ENCODE results near the gene PDE5A.

PDE5A gene

GRCh38 chr4:119493886-119494285, 134.7 kb downstream of the PDE5A start:
- peaks cover 63% of the 10 kb centered on the region for H3K36me3 ChIP-seq (ENCODE audit: insufficient read depth, low read length)

DNA sequence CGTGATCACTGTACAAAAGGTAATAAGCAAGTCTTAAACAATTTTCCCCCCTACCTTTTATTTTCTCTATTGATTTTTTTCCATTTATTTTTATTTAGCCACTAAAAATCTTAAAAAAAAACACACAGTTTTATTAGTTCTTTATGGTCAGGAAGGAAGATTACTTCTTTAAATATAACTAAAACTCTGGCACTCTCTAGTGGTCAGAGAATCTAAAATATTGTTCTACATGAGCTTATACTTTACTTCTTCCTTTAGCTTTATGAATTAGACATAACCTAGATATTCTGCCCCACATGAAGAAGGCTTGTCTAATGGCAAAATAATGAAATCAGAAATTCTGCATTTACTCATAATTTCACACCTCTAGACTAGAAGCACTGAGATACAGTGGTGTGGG, 135.2 kb downstream of the PDE5A start:
- no peak for DNase-seq

More at GRCh38 chr4:119493886-119494285, 134.7 kb downstream of the PDE5A start:
- no peaks in the 10 kb centered on the region for H3K4me1 ChIP-seq (ENCODE audit: insufficient read depth, low read length)
- H3K79me2 ChIP-seq (ENCODE audit: insufficient read depth, low read length), result no peaks in the 10 kb centered on the region
- no peaks in the 10 kb centered on the region for H3K27me3 ChIP-seq (ENCODE audit: insufficient read depth, low read length, poor library complexity)
- TF ChIP-seq EZH2 (IDR thresholded peaks at IDR 0.05; ENCODE audit: borderline replicate concordance, low read depth, low read length, severe bottlenecking), result no peak
- no peak for TF ChIP-seq CTCF (IDR thresholded peaks at IDR 0.05; ENCODE audit: borderline replicate concordance, extremely low read depth, low read length, poor library complexity, severe bottlenecking)
- H3K4me3 ChIP-seq (ENCODE audit: low read depth in 1 of 2, low read length in 2 of 2), result no peak overlapping the region
- H3K9me3 ChIP-seq (ENCODE audit: insufficient read depth, low read length, severe bottlenecking), result no peaks in the 10 kb centered on the region
- no peak overlapping the region for H3K27ac ChIP-seq (ENCODE audit: low read length)
- ATAC-seq (ENCODE audit: insufficient read depth, low read depth) (no peak), DNase-seq (no peak)
- H3K4me2 ChIP-seq (ENCODE audit: insufficient read depth, low read length), result no peak overlapping the region
- no peak overlapping the region for H2AFZ ChIP-seq (ENCODE audit: low read depth, low read length)
- H4K20me1 ChIP-seq (ENCODE audit: insufficient read depth, low read length), result no peaks in the 10 kb centered on the region
- no peak overlapping the region for H3K9ac ChIP-seq (ENCODE audit: low read depth, low read length)

DNA sequence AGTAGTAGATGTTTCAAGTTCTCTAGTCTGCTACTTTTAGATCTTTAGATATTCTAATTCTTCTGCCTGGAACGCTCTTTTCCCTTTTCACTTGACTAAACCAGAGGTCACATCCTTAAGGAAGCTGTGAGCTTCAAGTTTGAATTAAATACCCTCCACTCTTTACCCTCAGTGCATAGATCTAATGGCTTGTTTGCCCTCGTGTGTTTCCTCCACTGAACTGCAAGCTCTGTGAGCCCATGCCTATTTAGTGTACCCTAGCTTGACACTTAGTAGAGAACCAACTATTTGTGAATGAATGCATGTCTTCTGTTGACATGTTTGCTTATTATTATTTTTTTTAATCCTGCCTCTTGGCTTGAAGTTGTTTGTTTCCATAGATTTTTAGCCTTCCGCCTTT, 138.3 kb downstream of the PDE5A start:
- no peaks in the 10 kb centered on the region for H3K4me1 ChIP-seq (ENCODE audit: insufficient read depth, low read length)
- no peaks in the 10 kb centered on the region for H4K20me1 ChIP-seq (ENCODE audit: insufficient read depth, low read length)
- ATAC-seq (ENCODE audit: insufficient read depth, low read depth), result peak; percentile 56; the same call in 1 of the 3 replicates
- DNase-seq, result no peak
- H3K79me2 ChIP-seq (ENCODE audit: insufficient read depth, low read length), result no peaks in the 10 kb centered on the region
- no peaks in the 10 kb centered on the region for H3K9me3 ChIP-seq (ENCODE audit: insufficient read depth, low read length, severe bottlenecking)
- no peak overlapping the region for H3K9ac ChIP-seq (ENCODE audit: low read depth, low read length)
- no peak overlapping the region for H2AFZ ChIP-seq (ENCODE audit: low read depth, low read length)
- H3K27me3 ChIP-seq (ENCODE audit: insufficient read depth, low read length, poor library complexity), result no peaks in the 10 kb centered on the region
- no peak overlapping the region for H3K4me2 ChIP-seq (ENCODE audit: insufficient read depth, low read length)
- no peak overlapping the region for H3K27ac ChIP-seq (ENCODE audit: low read length)
- H3K4me3 ChIP-seq (ENCODE audit: low read depth in 1 of 2, low read length in 2 of 2), result no peak overlapping the region
- H3K36me3 ChIP-seq (ENCODE audit: insufficient read depth, low read length), result peaks cover 31% of the 10 kb centered on the region; the same call in 1 of the 2 replicates
- TF ChIP-seq EZH2 (IDR thresholded peaks at IDR 0.05; ENCODE audit: borderline replicate concordance, low read depth, low read length, severe bottlenecking), result no peak
- TF ChIP-seq CTCF (IDR thresholded peaks at IDR 0.05; ENCODE audit: borderline replicate concordance, extremely low read depth, low read length, poor library complexity, severe bottlenecking), result peak; percentile 15

More for the DNA sequence above, 135.2 kb downstream of the PDE5A start:
- no peaks in the 10 kb centered on the region for H3K79me2 ChIP-seq (ENCODE audit: insufficient read depth, low read length)
- no peaks in the 10 kb centered on the region for H3K27me3 ChIP-seq (ENCODE audit: insufficient read depth, low read length, poor library complexity)
- H3K4me2 ChIP-seq (ENCODE audit: insufficient read depth, low read length), result no peak overlapping the region
- H3K9me3 ChIP-seq (ENCODE audit: insufficient read depth, low read length, severe bottlenecking), result no peaks in the 10 kb centered on the region
- H3K36me3 ChIP-seq (ENCODE audit: insufficient read depth, low read length), result peaks cover 58% of the 10 kb centered on the region
- H4K20me1 ChIP-seq (ENCODE audit: insufficient read depth, low read length), result no peaks in the 10 kb centered on the region
- no peak overlapping the region for H3K9ac ChIP-seq (ENCODE audit: low read depth, low read length)
- H2AFZ ChIP-seq (ENCODE audit: low read depth, low read length), result no peak overlapping the region
- no peaks in the 10 kb centered on the region for H3K4me1 ChIP-seq (ENCODE audit: insufficient read depth, low read length)
- H3K4me3 ChIP-seq (ENCODE audit: low read depth in 1 of 2, low read length in 2 of 2), result no peak overlapping the region
- no peak for ATAC-seq (ENCODE audit: insufficient read depth, low read depth)
- TF ChIP-seq CTCF (IDR thresholded peaks at IDR 0.05; ENCODE audit: borderline replicate concordance, extremely low read depth, low read length, poor library complexity, severe bottlenecking) (no peak), EZH2 (IDR thresholded peaks at IDR 0.05; ENCODE audit: borderline replicate concordance, low read depth, low read length, severe bottlenecking) (no peak)
- H3K27ac ChIP-seq (ENCODE audit: low read length), result no peak overlapping the region

- DNase-seq (no peak), ATAC-seq (ENCODE audit: insufficient read depth, low read depth) (no peak)
- Histone ChIP-seq H4K20me1 (ENCODE audit: insufficient read depth, low read length) (no peaks in the 10 kb centered on the region), H3K27ac (ENCODE audit: low read length) (no peak overlapping the region), H3K9me3 (ENCODE audit: insufficient read depth, low read length, severe bottlenecking) (no peaks in the 10 kb centered on the region), H2AFZ (ENCODE audit: low read depth, low read length) (no peak overlapping the region), H3K4me2 (ENCODE audit: insufficient read depth, low read length) (no peak overlapping the region), H3K4me3 (ENCODE audit: low read depth in 1 of 2, low read length in 2 of 2) (no peak overlapping the region), H3K9ac (ENCODE audit: low read depth, low read length) (no peak overlapping the region), H3K4me1 (ENCODE audit: insufficient read depth, low read length) (no peaks in the 10 kb centered on the region), H3K36me3 (ENCODE audit: insufficient read depth, low read length) (peaks cover 23% of the 10 kb centered on the region; the same call in 1 of the 2 replicates), H3K79me2 (ENCODE audit: insufficient read depth, low read length) (no peaks in the 10 kb centered on the region), H3K27me3 (ENCODE audit: insufficient read depth, low read length, poor library complexity) (no peaks in the 10 kb centered on the region)
- no peak for TF ChIP-seq EZH2 (IDR thresholded peaks at IDR 0.05; ENCODE audit: borderline replicate concordance, low read depth, low read length, severe bottlenecking)
- TF ChIP-seq CTCF (IDR thresholded peaks at IDR 0.05; ENCODE audit: borderline replicate concordance, extremely low read depth, low read length, poor library complexity, severe bottlenecking), result no peak
Measured at GRCh38 chr4:119489305-119489704, 139.3 kb downstream of the PDE5A start.

Data from DND-41 (cell line).